ENCODE results near the gene LGALS1.

The LGALS1 gene

DNA sequence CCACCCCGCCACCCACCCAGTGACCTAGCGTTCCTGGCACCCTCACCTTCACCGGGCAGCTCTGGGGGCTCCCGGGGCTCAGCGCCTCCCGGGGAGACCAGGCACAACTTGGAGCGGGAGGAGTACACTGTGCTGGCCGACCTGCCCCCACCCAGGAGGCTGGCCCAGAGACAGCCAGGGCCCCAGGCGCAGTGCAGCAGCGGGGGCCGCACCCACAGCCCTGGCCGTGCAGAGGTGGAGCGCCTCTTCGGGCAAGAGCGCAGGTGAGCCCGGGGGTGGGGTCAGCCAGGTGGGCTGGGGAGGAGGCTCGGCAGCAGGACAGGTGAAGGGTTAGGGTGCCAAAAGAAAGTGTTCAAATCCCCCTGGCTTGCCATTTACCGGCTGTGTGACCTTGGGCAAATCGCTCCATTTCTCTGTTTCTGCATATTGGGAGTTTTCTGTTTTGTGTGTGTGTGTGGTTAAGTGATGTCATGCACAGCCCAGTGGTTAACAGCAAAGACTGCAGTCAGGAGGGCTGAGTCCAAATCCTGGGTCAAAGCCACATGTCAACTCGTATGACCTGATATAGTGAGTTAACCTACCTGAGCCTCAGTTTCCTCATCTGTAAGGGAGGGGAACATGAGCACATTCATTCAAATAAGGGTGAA is 50.9 kb downstream of the LGALS1 start:
- DNase-seq, result no peak

DNA sequence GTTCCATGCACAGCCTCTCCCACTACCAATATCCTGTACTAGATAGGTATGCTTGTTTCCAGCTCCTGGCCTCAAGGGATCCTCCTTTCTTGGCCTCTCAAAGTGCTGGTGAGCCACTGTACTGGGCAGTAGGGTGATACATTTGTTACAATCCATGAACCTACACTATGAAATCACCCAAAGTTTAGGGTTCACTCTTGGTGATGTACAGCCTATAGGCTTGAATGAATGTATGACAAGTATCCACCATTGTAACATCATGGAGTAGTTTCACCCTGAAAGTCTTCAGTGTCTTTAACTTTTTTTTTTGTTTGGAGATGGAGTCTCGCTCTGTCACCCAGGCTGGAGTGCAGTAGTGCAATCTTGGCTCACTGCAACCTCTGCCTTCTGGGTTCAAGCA is 53.2 kb downstream of the LGALS1 start:
- no peak for DNase-seq

All from fibroblast of skin of back (primary cell).